HepG2 (cell line): Measurements from ENCODE around the gene SZRD1. TPM values are rescaled to one million over a fixed set of nuclear protein-coding genes. Genes with fewer than 3 reads are reported as not detected.

ENCODE experiments used
- BORCS8-MEF2B ChIP-seq: sonication (generic); formaldehyde crosslinking; IDR thresholded peaks from 2 replicates; pipeline ENCODE4 v1.8.0; 2022; ENCODE audit warnings: mild to moderate bottlenecking, missing genetic modification reagents
- CSRNP1 ChIP-seq: sonication (generic); formaldehyde crosslinking; IDR thresholded peaks from 2 replicates; pipeline ENCODE4 v1.8.1; 2023; ENCODE audit warnings: mild to moderate bottlenecking, missing genetic modification reagents
- DNMT1 ChIP-seq: sonication (generic); formaldehyde crosslinking; IDR thresholded peaks from 2 replicates; pipeline ENCODE4 v1.5.1; 2020; ENCODE audit warnings: mild to moderate bottlenecking, missing genetic modification reagents
- ETV6 ChIP-seq: sonication (generic); formaldehyde crosslinking; conservative IDR thresholded peaks from 2 replicates; pipeline ENCODE4 v1.4.0; 2020; ENCODE audit warnings: missing genetic modification reagents
- HOMEZ ChIP-seq: IDR thresholded peaks from 2 replicates; pipeline ENCODE4 v1.6.1; 2016; ENCODE audit warnings: low read depth
- IKZF1 ChIP-seq: fragments of 450-650 bp; IDR thresholded peaks from 2 replicates; pipeline ENCODE4 v1.7.1; 2016
- KDM3A ChIP-seq: IDR thresholded peaks from 2 replicates; pipeline ENCODE4 v1.6.1; 2018; ENCODE audit warnings: low read depth, missing compliant biosample characterization
- NFATC3 ChIP-seq: sonication (generic); formaldehyde crosslinking; IDR thresholded peaks from 2 replicates; pipeline ENCODE4 v1.5.1; 2020; ENCODE audit warnings: mild to moderate bottlenecking, missing genetic modification reagents
- ONECUT2 ChIP-seq: sonication (generic); formaldehyde crosslinking; IDR thresholded peaks from 2 replicates; pipeline ENCODE4 v1.4.0; 2020; ENCODE audit warnings: missing genetic modification reagents
- RBFOX2 ChIP-seq: fragments of 200-400 bp; formaldehyde crosslinking; IDR thresholded peaks from 2 replicates; pipeline ENCODE4 v1.6.1; 2017; ENCODE audit warnings: low read depth, mild to moderate bottlenecking, low read length
- SAFB2 ChIP-seq: sonication (generic); formaldehyde crosslinking; IDR thresholded peaks from 2 replicates; pipeline ENCODE4 v1.5.1; 2020; ENCODE audit warnings: missing genetic modification reagents, low read depth, mild to moderate bottlenecking, borderline replicate concordance
- YEATS2 ChIP-seq: sonication (generic); formaldehyde crosslinking; IDR thresholded peaks from 2 replicates; pipeline ENCODE4 v1.4.0; 2020; ENCODE audit warnings: missing genetic modification reagents, borderline replicate concordance
- ZFP36 ChIP-seq: fragments of 150-350 bp; IDR thresholded peaks from 2 replicates; pipeline ENCODE4 v1.6.1; 2018; ENCODE audit warnings: borderline replicate concordance, low read length, low read depth; ENCODE audit not compliant: partially characterized antibody
- ZNF646 ChIP-seq: sonication (generic); formaldehyde crosslinking; IDR thresholded peaks from 2 replicates; pipeline ENCODE4 v1.9.0; 2021; ENCODE audit warnings: mild to moderate bottlenecking, missing genetic modification reagents
- ZNF737 ChIP-seq: sonication (generic); formaldehyde crosslinking; IDR thresholded peaks from 2 replicates; pipeline ENCODE4 v1.5.0; 2020; ENCODE audit warnings: missing genetic modification reagents, mild to moderate bottlenecking, borderline replicate concordance
- ZNF784 ChIP-seq: sonication (generic); formaldehyde crosslinking; IDR thresholded peaks from 2 replicates; pipeline ENCODE4 v1.5.1; 2020; ENCODE audit warnings: missing genetic modification reagents, mild to moderate bottlenecking, borderline replicate concordance
- ZNF839 ChIP-seq: sonication (generic); formaldehyde crosslinking; IDR thresholded peaks from 2 replicates; pipeline ENCODE4 v1.4.0; 2020; ENCODE audit warnings: missing genetic modification reagents, mild to moderate bottlenecking, borderline replicate concordance
- ZNF883 ChIP-seq: sonication (generic); formaldehyde crosslinking; IDR thresholded peaks from 2 replicates; pipeline ENCODE4 v1.5.1; 2020; ENCODE audit warnings: mild to moderate bottlenecking, missing genetic modification reagents; ENCODE audit errors: not compliant biosample characterization
- ZSCAN20 ChIP-seq: sonication (generic); formaldehyde crosslinking; IDR thresholded peaks from 2 replicates; pipeline ENCODE4 v1.4.0; 2020; ENCODE audit warnings: missing genetic modification reagents, mild to moderate bottlenecking, borderline replicate concordance
- polyA plus RNA-seq, 8 experiments: library from polyadenylated mRNA; depleted of rRNA in 3 of 8; stranded (reverse) in 7 of 8; unstranded in 1 of 8; fragments of >200 nt; fragmentation: Illumina TruSeq in 4 of 8; extraction: Trizol in 4 of 8; gene quantifications; 2 replicates each; pipeline versions ENCODE4 v1.2.1 to v1.2.3, GENCODE V29; 2011 to 2016; ENCODE audit warnings: low read depth in 4 of 8, missing spikeins in 1 of 8, mixed read lengths in 1 of 8; ENCODE audit not compliant: insufficient read depth in 1 of 8
- total RNA-seq, 5 experiments: library from RNA; depleted of rRNA; stranded (reverse); fragments of >200 nt; fragmentation: Illumina TruSeq; extraction: Trizol; gene quantifications; 2 replicates each; pipeline ENCODE4 v1.2.3, GENCODE V29; 2016; ENCODE audit warnings: low read depth in 1 of 5

The SZRD1 gene
- total and polyA plus RNA-seq, 2 of the 13 experiments (the other 11 are each of a cell fraction or from before 2014, with no cell fraction given) = 28.5 to 41.4 TPM

GRCh38 chr1:16367258-16367967 is 371 bp downstream of the SZRD1 start (continued):
- no peak for TF ChIP-seq CSRNP1 (CRISPR knock-in tag)
- TF ChIP-seq ZNF839 (CRISPR knock-in tag) = no peak
- no peak for TF ChIP-seq DNMT1
- no peak; the same call in 1 of the 2 replicates for TF ChIP-seq KDM3A (CRISPR knock-in tag)
- no peak for TF ChIP-seq IKZF1
- TF ChIP-seq ZNF784 (CRISPR knock-in tag) = no peak; the same call in 1 of the 2 replicates
- peak; percentile 80 for TF ChIP-seq ZNF883 (CRISPR knock-in tag)
- TF ChIP-seq ZNF737 (CRISPR knock-in tag) = 0 out of 2 replicates have a peak, but pooled peaks have one; percentile 55
- TF ChIP-seq ZFP36 = no peak
- no peak for TF ChIP-seq SAFB2
- TF ChIP-seq NFATC3 (CRISPR knock-in tag) = no peak
- no peak for TF ChIP-seq ZNF646 (CRISPR knock-in tag)
- TF ChIP-seq YEATS2 (CRISPR knock-in tag) = peak; percentile 78
- no peak for TF ChIP-seq ZSCAN20
- TF ChIP-seq ETV6 (CRISPR knock-in tag) = peak; percentile 53; the same call in 1 of the 2 replicates
- TF ChIP-seq RBFOX2 = peak; percentile 84
- no peak for TF ChIP-seq ONECUT2
- no peak for TF ChIP-seq HOMEZ (CRISPR knock-in tag)
- TF ChIP-seq BORCS8-MEF2B = peak; percentile 79
